Activated T-cell treated with anti-CD3 and anti-CD28 coated beads for 1 hour (primary cell): ENCODE data around the gene CRHBP.

Experiments
- DNase-seq: peaks from one replicate; pipeline ENCODE4 v3.0.0-alpha.2; 2020; ENCODE audit warnings: low read depth

The CRHBP gene

GRCh38 chr5:77015938-77016569 is 63.2 kb downstream of the CRHBP start:
- no peak for DNase-seq

GRCh38 chr5:77016962-77017361 is 64.1 kb downstream of the CRHBP start:
- DNase-seq, result no peak

- DNase-seq, result no peak
Measured at GRCh38 chr5:77017668-77018067, 64.8 kb downstream of the CRHBP start.
